Spleen (tissue), 7 donors: ENCODE data around the gene OMP.

Experiments used
- POLR2A ChIP-seq, 3 donors: fragments of 450-650 bp; IDR thresholded peaks; one replicate each; pipeline ENCODE4 v1.5.1; 2017; ENCODE audit warnings: antibody characterized with exemption in 3 of 3, mild to moderate bottlenecking in 1 of 3
- POLR2AphosphoS5 ChIP-seq, 3 donors: sonication (generic); formaldehyde crosslinking; IDR thresholded peaks; one replicate each; pipeline ENCODE4 v1.5.1; 2017; ENCODE audit warnings: antibody characterized with exemption in 3 of 3
- TF ChIP-seq, protein P1 (sequence below), 11 experiments: fragments of 200-600 bp in 7 of 11; fragments of 450-650 bp in 4 of 11; sonication (generic) in 4 of 11; IDR thresholded peaks in 8 of 11; conservative IDR thresholded peaks in 3 of 11; 1 replicate in 7 of 11; 2 replicates in 4 of 11; pipeline versions ENCODE4 v1.4.0 to v1.8.0; 2016 to 2021; ENCODE audit warnings: antibody characterized with exemption in 11 of 11, inconsistent platforms in 4 of 11, mild to moderate bottlenecking in 1 of 11
- donor health status: DM: no; HTN: no; CAD: no; lungs with moderate emphysema.
- donor health status: DM: no; HTN: no; CAD: no.
- donor health status: DM: no; HTN: no; CAD: no.

DNA sequence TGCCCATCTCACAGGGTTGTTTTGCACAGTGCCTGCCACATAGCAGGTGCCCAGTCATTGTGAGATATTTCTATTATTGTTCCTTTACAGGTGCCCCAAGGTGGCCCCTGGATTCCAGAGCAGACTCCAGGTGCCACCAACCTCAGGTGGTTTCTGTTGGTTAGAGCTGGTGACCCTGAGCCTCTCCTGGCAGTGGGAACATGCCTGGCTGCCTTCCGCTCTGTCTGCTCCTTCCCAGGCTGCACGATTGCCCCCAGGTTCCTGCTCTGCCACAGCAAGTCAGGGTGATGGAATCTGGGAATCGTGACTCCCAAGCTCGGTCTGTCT is 12.6 kb upstream of the OMP start:
- TF ChIP-seq, protein P1, sequence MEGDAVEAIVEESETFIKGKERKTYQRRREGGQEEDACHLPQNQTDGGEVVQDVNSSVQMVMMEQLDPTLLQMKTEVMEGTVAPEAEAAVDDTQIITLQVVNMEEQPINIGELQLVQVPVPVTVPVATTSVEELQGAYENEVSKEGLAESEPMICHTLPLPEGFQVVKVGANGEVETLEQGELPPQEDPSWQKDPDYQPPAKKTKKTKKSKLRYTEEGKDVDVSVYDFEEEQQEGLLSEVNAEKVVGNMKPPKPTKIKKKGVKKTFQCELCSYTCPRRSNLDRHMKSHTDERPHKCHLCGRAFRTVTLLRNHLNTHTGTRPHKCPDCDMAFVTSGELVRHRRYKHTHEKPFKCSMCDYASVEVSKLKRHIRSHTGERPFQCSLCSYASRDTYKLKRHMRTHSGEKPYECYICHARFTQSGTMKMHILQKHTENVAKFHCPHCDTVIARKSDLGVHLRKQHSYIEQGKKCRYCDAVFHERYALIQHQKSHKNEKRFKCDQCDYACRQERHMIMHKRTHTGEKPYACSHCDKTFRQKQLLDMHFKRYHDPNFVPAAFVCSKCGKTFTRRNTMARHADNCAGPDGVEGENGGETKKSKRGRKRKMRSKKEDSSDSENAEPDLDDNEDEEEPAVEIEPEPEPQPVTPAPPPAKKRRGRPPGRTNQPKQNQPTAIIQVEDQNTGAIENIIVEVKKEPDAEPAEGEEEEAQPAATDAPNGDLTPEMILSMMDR (IDR thresholded peaks at IDR 0.05 in 8 of 11, conservative IDR thresholded peaks at IDR 0.05 in 3 of 11), result no peak
- no peak for TF ChIP-seq POLR2A (IDR thresholded peaks at IDR 0.05)
- TF ChIP-seq POLR2AphosphoS5 (IDR thresholded peaks at IDR 0.05), result no peak
